ENCODE data around the gene SGPP2. TPM values are rescaled to one million over a fixed set of nuclear protein-coding genes. Genes with fewer than 3 reads are reported as not detected.

The SGPP2 gene, protein sequence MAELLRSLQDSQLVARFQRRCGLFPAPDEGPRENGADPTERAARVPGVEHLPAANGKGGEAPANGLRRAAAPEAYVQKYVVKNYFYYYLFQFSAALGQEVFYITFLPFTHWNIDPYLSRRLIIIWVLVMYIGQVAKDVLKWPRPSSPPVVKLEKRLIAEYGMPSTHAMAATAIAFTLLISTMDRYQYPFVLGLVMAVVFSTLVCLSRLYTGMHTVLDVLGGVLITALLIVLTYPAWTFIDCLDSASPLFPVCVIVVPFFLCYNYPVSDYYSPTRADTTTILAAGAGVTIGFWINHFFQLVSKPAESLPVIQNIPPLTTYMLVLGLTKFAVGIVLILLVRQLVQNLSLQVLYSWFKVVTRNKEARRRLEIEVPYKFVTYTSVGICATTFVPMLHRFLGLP
- not detected for polyA plus RNA-seq (2013, experiment 1 of 2)
- polyA plus RNA-seq (2013, experiment 2 of 2) = not detected

DNA sequence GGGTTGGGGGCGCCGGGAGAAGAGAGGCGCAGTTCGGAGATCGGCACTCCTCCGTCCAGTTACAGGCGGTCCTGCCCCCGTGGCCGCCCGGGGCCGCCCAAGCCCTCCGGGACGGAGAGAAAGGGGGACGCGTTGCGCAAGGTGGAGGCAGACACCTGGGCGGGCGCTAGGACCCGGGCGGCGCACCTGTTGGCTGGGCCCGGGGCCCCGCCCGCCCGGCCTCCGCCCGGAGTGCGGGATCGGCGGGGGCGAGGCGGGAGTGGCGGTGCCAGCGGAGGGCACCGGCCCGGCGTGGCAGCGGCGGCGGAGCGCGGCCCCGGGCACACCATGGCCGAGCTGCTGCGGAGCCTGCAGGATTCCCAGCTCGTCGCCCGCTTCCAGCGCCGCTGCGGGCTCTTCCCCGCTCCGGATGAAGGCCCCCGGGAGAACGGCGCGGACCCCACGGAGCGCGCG is at the start of gene SGPP2:
TSS of gene SGPP2 (plus strand) at position 268 of the 453 bp plus-strand sequence. CDS start at position 328, 60 bp downstream.
- H3K4me3 ChIP-seq (ENCODE audit: extremely low read depth, insufficient read depth, low read length, poor library complexity, severe bottlenecking) = peak within 1 kb of the TSS; percentile 26
- no peak within 1 kb of the TSS for H3K27ac ChIP-seq (ENCODE audit: low read depth, low read length, severe bottlenecking)
- WGBS, 2 experiments (ENCODE audit: insufficient coverage in 2 of 2) = 1 to 2% methylated on average over 42 to 54 of the region's 61 CpGs
- no peaks in the 10 kb centered on the region for H3K9me3 ChIP-seq (ENCODE audit: control insufficient read depth, low read length)
- peaks cover 10% of the 10 kb centered on the region for H3K4me1 ChIP-seq (ENCODE audit: control insufficient read depth, insufficient read depth, low read length, poor library complexity, severe bottlenecking)
- H3K36me3 ChIP-seq (ENCODE audit: control insufficient read depth, insufficient read depth, low read length) = no peaks in the 10 kb centered on the region

DNA sequence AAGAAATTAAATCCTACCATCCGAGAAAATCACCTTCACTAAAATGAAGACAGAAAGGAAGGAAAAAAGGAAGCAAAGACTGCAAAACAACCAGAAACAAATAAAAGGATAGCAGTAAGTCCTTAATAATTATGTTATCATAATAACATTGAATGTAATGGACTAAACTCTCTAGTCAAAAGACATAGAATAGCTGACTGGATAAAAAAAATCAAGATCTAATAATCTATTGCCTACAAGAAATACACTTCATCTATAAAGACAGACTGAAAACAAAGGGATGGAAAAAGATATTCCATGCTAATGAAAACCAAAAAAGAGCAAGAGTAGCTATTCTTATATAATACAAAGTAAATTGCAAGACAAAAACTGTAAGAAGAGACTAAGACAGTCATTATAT is 48.5 kb upstream of the SGPP2 start:
- no peak overlapping the region for H3K4me3 ChIP-seq (ENCODE audit: extremely low read depth, insufficient read depth, low read length, poor library complexity, severe bottlenecking)
- no CpG with 5 or more reads among the region's 1 CpG for WGBS, 2 experiments (ENCODE audit: insufficient coverage in 2 of 2)
- H3K36me3 ChIP-seq (ENCODE audit: control insufficient read depth, insufficient read depth, low read length) = no peaks in the 10 kb centered on the region
- H3K27ac ChIP-seq (ENCODE audit: low read depth, low read length, severe bottlenecking) = no peak overlapping the region
- no peaks in the 10 kb centered on the region for H3K9me3 ChIP-seq (ENCODE audit: control insufficient read depth, low read length)
- no peaks in the 10 kb centered on the region for H3K4me1 ChIP-seq (ENCODE audit: control insufficient read depth, insufficient read depth, low read length, poor library complexity, severe bottlenecking)

DNA sequence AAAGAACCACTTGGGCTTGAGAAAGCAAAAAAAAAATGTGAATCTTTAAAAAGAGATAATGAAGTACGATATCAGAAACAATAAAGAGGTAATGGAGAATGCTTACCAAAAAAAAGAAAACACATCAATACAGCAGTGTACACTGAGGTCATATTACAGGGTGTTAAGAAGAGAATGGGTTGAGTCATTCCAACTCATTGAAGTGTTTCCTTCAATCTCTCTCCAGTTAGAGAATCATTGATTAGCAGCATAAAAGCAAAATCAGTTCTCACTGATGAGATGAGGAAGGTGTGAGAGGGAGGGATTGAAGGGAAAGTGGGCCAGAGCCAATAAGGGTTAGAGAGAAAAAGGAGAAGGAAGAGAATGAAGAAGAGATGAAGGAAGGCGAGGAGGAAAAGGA is 43.9 kb upstream of the SGPP2 start:
- Histone ChIP-seq H3K4me1 (ENCODE audit: control insufficient read depth, insufficient read depth, low read length, poor library complexity, severe bottlenecking) (no peaks in the 10 kb centered on the region), H3K9me3 (ENCODE audit: control insufficient read depth, low read length) (no peaks in the 10 kb centered on the region), H3K27ac (ENCODE audit: low read depth, low read length, severe bottlenecking) (no peak overlapping the region), H3K36me3 (ENCODE audit: control insufficient read depth, insufficient read depth, low read length) (no peaks in the 10 kb centered on the region), H3K4me3 (ENCODE audit: extremely low read depth, insufficient read depth, low read length, poor library complexity, severe bottlenecking) (no peak overlapping the region)
- WGBS, 2 experiments (ENCODE audit: insufficient coverage in 2 of 2) = no CpG with 5 or more reads among the region's 2 CpGs

DNA sequence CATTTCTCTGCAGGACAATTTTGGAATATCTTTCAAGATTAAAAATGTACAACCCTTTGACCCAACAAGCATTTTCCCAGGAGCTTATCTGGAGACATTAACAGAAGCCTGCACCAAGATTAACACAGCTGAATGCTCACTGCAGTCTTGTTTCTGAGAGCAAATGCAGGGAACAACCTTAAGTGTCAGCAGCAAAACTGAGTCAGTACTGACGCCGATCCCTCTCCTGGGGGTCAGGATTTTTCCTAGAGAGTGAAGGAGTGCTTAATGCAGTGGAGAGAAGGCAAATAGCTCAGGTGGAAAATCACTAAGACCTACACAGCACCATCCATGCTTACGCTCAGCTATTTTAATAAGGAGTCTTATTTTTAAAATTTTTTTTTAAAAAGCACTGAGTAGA is 42.8 kb upstream of the SGPP2 start:
- H3K4me3 ChIP-seq (ENCODE audit: extremely low read depth, insufficient read depth, low read length, poor library complexity, severe bottlenecking) = no peak overlapping the region
- H3K4me1 ChIP-seq (ENCODE audit: control insufficient read depth, insufficient read depth, low read length, poor library complexity, severe bottlenecking) = no peaks in the 10 kb centered on the region
- no peaks in the 10 kb centered on the region for H3K36me3 ChIP-seq (ENCODE audit: control insufficient read depth, insufficient read depth, low read length)
- no CpG with 5 or more reads among the region's 3 CpGs for WGBS, 2 experiments (ENCODE audit: insufficient coverage in 2 of 2)
- no peak overlapping the region for H3K27ac ChIP-seq (ENCODE audit: low read depth, low read length, severe bottlenecking)
- no peaks in the 10 kb centered on the region for H3K9me3 ChIP-seq (ENCODE audit: control insufficient read depth, low read length)

DNA sequence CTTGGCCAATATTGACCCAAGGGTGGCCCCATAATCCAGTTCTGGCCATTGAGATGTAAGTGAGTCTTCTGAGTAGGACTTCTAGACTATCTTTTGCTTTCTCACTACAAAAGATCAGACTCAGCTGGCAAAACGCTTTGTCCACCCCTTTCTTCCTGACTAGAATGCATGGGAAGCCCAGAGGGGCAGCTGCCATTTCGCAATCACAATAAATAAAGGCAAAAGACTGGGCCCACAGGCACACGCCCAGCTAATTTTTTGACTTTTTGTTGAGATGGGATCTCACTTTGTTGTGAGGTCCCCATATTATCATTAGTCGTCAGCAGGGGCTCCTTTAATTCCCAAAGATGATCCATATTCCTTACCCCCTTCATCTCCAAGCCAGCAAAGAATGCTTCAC is 41.1 kb upstream of the SGPP2 start:
- Histone ChIP-seq H3K27ac (ENCODE audit: low read depth, low read length, severe bottlenecking) (no peak overlapping the region), H3K9me3 (ENCODE audit: control insufficient read depth, low read length) (no peaks in the 10 kb centered on the region), H3K4me1 (ENCODE audit: control insufficient read depth, insufficient read depth, low read length, poor library complexity, severe bottlenecking) (no peaks in the 10 kb centered on the region), H3K4me3 (ENCODE audit: extremely low read depth, insufficient read depth, low read length, poor library complexity, severe bottlenecking) (no peak overlapping the region), H3K36me3 (ENCODE audit: control insufficient read depth, insufficient read depth, low read length) (no peaks in the 10 kb centered on the region)
- WGBS, 2 experiments (ENCODE audit: insufficient coverage in 2 of 2) = 77 to 100% methylated on average over 2 to 4 of the region's 4 CpGs

DNA sequence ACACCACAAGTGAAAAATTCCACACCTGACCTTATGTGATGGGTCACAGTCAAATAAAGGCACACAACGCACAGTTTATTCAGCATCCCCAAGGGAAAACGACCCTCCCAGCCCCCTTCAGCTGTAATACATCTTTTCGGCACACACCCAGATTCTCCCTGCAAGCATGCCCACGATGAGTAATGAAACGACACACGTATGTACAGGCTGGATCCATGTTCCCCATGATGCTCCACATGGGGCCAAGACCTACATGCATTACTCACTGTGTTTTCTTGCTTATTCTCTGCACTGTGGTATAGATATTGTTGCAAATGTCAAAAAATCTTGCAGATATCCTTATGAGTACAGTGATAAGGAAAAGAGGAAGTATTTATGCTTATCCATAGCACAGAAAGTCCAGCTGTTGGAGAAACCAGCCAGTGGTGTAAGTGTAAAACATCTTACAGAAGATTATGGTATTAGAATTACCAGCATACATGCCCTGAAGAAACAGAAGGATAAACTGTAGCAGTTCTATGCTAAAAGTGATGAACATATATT is 32.5 kb upstream of the SGPP2 start:
- Histone ChIP-seq H3K4me3 (ENCODE audit: extremely low read depth, insufficient read depth, low read length, poor library complexity, severe bottlenecking) (no peak overlapping the region), H3K9me3 (ENCODE audit: control insufficient read depth, low read length) (no peaks in the 10 kb centered on the region), H3K27ac (ENCODE audit: low read depth, low read length, severe bottlenecking) (no peak overlapping the region), H3K36me3 (ENCODE audit: control insufficient read depth, insufficient read depth, low read length) (no peaks in the 10 kb centered on the region), H3K4me1 (ENCODE audit: control insufficient read depth, insufficient read depth, low read length, poor library complexity, severe bottlenecking) (no peaks in the 10 kb centered on the region)
- WGBS, 2 experiments (ENCODE audit: insufficient coverage in 2 of 2) = 85 to 90% methylated on average over 5 to 6 of the region's 6 CpGs

DNA sequence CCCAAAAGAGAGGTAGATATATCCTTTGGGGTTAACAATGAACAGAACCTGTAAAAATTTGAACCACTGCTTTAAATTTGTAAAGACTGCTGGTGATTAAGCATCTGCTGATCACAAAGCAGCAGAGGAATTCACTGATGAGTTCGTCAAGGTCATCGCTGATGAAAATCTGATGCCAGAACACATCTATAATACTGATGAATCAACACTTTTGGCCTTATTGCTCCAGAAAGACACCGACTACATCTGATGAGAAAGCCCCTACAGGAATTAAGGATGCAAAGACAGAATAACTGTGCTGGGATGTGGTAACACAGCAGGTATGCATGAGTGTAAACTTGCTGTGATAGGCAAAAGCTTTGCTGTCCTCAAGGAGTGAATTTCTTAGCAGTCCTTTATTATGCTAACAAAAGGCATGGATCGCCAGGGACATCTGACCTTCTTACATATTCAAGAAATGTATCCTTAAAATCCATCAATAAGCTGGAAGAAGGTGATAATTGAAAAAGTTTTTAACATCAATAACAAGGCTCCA is 30.5 kb upstream of the SGPP2 start:
- no peaks in the 10 kb centered on the region for H3K4me1 ChIP-seq (ENCODE audit: control insufficient read depth, insufficient read depth, low read length, poor library complexity, severe bottlenecking)
- 0% methylated on average over 1 of the region's 4 CpGs; no CpG with 5 or more reads in 1 of the 2 experiments for WGBS, 2 experiments (ENCODE audit: insufficient coverage in 2 of 2)
- no peak overlapping the region for H3K27ac ChIP-seq (ENCODE audit: low read depth, low read length, severe bottlenecking)
- no peaks in the 10 kb centered on the region for H3K36me3 ChIP-seq (ENCODE audit: control insufficient read depth, insufficient read depth, low read length)
- no peaks in the 10 kb centered on the region for H3K9me3 ChIP-seq (ENCODE audit: control insufficient read depth, low read length)
- H3K4me3 ChIP-seq (ENCODE audit: extremely low read depth, insufficient read depth, low read length, poor library complexity, severe bottlenecking) = no peak overlapping the region

DNA sequence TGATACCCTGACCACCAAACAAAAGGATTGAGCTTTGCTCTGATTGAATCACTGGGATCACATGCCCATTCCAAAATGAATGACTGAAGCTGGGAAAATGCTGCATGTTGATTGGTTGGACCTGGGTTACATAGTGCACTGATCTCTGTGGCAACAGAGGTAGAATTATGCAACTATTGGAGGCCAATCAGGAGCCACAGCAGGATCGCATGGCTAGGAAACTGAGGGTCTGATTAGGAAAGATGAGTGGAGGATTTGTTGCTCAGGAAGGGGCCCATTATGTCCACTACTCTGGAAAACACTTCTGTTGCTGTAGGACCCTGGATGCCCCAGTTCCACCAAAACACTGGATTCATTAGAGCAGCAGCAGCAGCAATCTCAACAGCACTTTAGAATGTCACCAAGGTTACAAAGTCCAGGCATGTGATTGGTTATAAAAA is 25.9 kb upstream of the SGPP2 start:
- no peaks in the 10 kb centered on the region for H3K4me1 ChIP-seq (ENCODE audit: control insufficient read depth, insufficient read depth, low read length, poor library complexity, severe bottlenecking)
- H3K36me3 ChIP-seq (ENCODE audit: control insufficient read depth, insufficient read depth, low read length) = no peaks in the 10 kb centered on the region
- WGBS, 2 experiments (ENCODE audit: insufficient coverage in 2 of 2) = 75 to 90% methylated on average over 1 of the region's 1 CpG
- H3K4me3 ChIP-seq (ENCODE audit: extremely low read depth, insufficient read depth, low read length, poor library complexity, severe bottlenecking) = no peak overlapping the region
- no peak overlapping the region for H3K27ac ChIP-seq (ENCODE audit: low read depth, low read length, severe bottlenecking)
- H3K9me3 ChIP-seq (ENCODE audit: control insufficient read depth, low read length) = no peaks in the 10 kb centered on the region

DNA sequence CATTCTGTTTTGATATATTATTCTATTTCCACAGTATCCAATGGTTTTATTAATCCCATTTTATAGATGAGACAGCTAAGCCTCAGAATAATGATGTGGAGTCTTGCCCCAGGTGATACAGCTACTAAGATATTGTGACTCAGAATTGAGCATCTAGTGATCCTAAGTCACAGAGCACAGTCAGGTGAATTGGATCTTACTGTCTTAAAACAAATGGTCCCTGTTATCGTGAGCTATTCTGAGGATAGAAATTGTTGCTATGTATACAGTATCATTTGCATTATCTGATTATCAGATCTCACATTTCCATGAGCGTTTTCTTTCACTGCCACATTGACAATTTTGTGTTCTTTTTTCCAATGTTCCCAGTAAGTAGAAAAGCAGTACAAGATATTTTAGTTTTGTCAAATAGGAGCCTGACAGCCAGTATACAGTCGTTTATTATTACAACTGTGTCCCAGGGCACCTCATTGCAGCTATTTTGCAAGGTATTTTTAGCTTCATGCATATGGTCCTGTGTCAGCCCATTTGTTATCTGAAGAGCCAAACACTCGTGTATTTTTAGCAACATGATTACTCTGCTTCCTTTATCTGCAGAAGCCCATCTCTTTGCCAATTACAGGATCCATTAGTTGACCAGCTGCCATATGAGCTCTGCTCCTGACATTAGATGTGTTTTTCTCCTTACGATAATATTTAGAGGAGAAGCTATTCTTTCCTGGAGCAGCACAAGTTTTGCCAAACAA is 25.1 kb upstream of the SGPP2 start:
- Histone ChIP-seq H3K9me3 (ENCODE audit: control insufficient read depth, low read length) (no peaks in the 10 kb centered on the region), H3K36me3 (ENCODE audit: control insufficient read depth, insufficient read depth, low read length) (no peaks in the 10 kb centered on the region), H3K4me1 (ENCODE audit: control insufficient read depth, insufficient read depth, low read length, poor library complexity, severe bottlenecking) (no peaks in the 10 kb centered on the region), H3K4me3 (ENCODE audit: extremely low read depth, insufficient read depth, low read length, poor library complexity, severe bottlenecking) (no peak overlapping the region), H3K27ac (ENCODE audit: low read depth, low read length, severe bottlenecking) (peak overlapping the region; percentile 41)
- 73 to 75% methylated on average over 1 to 3 of the region's 5 CpGs for WGBS, 2 experiments (ENCODE audit: insufficient coverage in 2 of 2)

DNA sequence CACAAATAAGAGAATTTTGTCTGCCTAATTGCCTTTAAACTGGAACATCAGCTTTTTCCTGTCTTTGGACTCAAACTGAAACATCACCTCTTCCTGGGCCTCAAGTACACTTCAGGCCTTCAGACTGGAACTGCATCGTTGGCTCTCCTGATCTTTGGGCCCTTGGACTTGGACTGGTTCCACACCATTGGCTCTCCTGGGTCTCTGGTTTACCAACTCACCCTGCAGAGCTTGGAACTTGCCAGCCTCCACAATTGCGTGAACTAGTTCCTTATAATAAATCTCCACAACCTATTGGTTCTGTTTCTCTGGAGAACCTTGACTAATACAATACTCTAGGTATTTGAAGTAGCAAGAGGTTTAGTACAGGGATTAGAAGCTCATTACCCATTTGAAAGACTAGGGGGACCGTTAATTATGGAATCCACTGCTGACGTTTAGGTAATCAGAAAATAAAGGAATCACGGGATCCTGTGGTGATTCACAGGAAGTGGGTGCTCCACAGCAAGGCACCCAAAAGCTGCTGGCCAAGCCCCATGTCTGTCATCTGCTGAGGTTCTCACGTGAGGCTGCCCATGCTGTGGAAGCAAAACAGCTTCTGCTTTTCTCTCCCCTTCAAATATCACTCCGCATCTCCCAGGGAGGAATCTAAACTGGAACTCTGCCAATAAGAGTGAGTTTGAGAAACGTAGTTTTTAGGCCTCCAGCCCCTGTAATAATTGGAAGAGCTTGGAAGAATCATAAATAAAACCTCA is 20.0 kb upstream of the SGPP2 start:
- no peaks in the 10 kb centered on the region for H3K36me3 ChIP-seq (ENCODE audit: control insufficient read depth, insufficient read depth, low read length)
- no peak overlapping the region for H3K4me3 ChIP-seq (ENCODE audit: extremely low read depth, insufficient read depth, low read length, poor library complexity, severe bottlenecking)
- H3K4me1 ChIP-seq (ENCODE audit: control insufficient read depth, insufficient read depth, low read length, poor library complexity, severe bottlenecking) = no peaks in the 10 kb centered on the region
- no peak overlapping the region for H3K27ac ChIP-seq (ENCODE audit: low read depth, low read length, severe bottlenecking)
- H3K9me3 ChIP-seq (ENCODE audit: control insufficient read depth, low read length) = no peaks in the 10 kb centered on the region
- WGBS, 2 experiments (ENCODE audit: insufficient coverage in 2 of 2) = 82 to 98% methylated on average over 5 of the region's 8 CpGs
